SK-MEL-5 (cell line): Measurements from ENCODE around the gene RIMBP2. TPM values are rescaled to one million over a fixed set of nuclear protein-coding genes. Genes with fewer than 3 reads are reported as not detected.

Experiments
- DNase-seq: peaks from one replicate; pipeline ENCODE4 v3.0.0-alpha.2; 2016; ENCODE audit warnings: low read depth, low spot score
- in situ Hi-C: cut with HindIII; loops from 2 replicates; pipeline ENCODE4 v1.10.0; 2016; ENCODE audit warnings: low sequenced_read_pairs, high pct_unique_total_duplicates, low pct_unique_long_range_greater_than_20kb
- total RNA-seq: library from RNA; depleted of rRNA; stranded (reverse); fragments of >200 nt; shearing (Covaris generic); gene quantifications from 2 replicates; pipeline ENCODE4 v1.2.3, GENCODE V29; 2014

Gene RIMBP2
- total RNA-seq, 1 experiment from 2014 or later, result not detected

GRCh38 chr12:130468700-130469245 lies 247.3 kb downstream of the RIMBP2 start:
- in situ Hi-C loops, result no loop called here
- no peak for DNase-seq

- in situ Hi-C loops, result no loop called here
- no peak for DNase-seq
These were observed 247.9 kb downstream of the RIMBP2 start for GRCh38 chr12:130468186-130468585.

GRCh38 chr12:130465626-130466025 lies 250.5 kb downstream of the RIMBP2 start:
- DNase-seq, result no peak
- in situ Hi-C loops, result no loop called here

DNA sequence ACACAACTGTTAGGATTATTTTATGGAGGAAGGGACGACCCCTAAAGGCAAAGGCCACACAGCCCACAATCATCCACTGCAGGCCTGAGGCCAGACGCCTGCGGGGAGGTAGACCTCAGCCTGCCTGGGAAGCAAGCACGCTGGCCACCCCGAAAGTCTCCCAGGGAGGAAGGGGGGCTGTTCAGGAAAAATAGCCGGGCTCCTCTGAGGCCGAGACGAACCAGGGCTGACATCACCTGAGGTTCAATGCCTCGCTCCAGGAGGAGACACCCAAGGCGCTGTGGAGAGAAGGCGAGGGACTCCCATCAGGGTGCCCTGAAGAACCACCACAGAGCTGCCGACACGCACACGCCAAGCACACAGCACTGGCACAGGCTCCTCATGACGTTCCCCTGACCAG lies 251.1 kb downstream of the RIMBP2 start:
- DNase-seq, result no peak
- in situ Hi-C loops, result no loop called here

GRCh38 chr12:130463818-130464670 lies 252.1 kb downstream of the RIMBP2 start:
- DNase-seq, result peak; percentile 23
- in situ Hi-C loops, result no loop called here

GRCh38 chr12:130463275-130463658 lies 252.8 kb downstream of the RIMBP2 start:
- in situ Hi-C loops, result no loop called here
- no peak for DNase-seq

DNA sequence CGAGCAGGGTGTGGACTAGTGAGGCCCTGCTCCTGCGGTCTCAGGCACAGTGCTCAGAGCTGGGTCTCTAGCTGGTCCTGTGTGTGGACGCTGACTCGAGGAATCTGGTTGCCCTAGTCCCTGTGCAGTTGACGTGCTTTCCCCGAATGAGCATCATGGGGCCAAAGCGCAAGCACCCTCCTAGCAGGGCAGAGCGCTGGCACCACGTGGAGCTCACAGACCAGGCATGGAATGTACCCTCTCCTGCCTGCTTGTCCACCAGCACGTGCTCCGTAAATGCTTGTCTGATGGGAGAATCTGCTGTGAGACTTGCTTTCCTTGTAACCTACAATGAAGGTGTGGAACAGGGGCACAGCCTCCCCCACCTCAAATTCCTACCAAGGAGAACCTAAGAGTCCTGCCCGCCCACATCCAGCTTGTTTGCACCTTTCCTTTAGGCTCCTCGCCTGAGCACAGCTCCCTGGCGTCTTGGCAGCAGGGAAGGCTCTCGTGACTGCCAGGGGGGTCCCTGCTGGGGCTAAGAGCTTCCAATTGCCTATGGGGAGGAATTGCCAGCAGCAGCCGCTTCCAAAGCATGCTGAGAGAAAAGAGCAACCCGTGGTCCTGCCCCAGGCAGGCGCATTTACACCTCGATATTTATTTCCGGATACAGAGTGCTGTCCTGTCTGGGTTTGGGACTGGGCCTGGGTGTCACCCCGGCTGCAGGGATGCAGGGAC lies 253.4 kb downstream of the RIMBP2 start:
- DNase-seq, result no peak
- in situ Hi-C loops, result no loop called here

DNA sequence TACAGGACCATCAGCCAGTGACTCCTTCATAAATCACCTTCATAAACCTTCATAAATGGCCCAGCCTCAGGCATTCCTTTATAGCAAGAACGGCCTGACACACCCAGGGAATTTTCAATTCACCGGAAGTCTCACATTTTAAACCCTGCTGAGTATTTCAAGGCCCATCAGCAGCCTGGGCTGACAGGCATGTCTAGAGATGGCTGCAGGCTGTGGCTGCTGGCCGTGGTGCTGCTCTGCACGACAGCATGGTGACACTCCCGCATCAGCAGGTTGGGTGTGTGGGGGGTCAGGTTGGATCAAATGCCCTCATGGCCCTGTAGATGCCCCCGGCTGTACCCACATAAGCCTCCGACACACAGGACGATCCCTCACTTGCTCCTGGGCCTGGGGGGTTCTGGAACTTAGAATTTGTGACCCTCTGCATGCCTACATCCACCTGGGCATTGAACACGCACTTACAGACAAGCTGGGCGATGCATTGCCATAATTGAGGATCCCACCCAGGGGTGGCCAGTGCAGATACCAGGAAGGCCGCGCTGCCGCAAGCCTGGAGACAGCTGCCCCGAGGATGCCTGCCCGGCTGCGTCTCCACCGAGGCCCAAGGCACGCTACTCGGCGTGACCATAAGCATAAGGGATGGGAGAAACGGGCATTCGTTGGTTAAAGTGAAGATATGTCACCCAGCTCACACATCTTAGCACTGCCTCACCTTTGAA lies 254.1 kb downstream of the RIMBP2 start:
- in situ Hi-C loops, result no loop called here

DNA sequence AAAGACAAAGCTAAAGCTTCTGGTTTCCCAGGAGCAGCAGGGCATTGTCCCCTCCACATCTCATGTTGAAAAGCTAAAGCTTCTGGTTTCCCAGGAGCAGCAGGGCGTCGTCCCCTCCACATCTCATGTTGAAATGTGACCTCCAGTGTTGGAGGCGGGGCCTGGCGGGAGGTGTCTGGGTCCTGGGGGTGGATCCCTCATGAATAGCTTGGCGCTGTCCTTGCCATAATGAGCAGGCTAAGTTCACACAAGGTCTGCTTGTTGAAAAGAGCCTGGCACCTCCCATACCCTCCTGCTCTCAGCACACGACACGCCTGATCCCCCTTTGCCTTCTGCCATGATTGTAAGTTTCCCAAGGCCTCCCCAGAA lies 254.7 kb downstream of the RIMBP2 start:
- no peak for DNase-seq
- in situ Hi-C loops, result no loop called here

More for the DNA sequence above, 254.1 kb downstream of the RIMBP2 start:
- DNase-seq, result no peak

- in situ Hi-C loops, result no loop called here
- DNase-seq, result no peak
These were observed 255.3 kb downstream of the RIMBP2 start for GRCh38 chr12:130460611-130461446.

DNA sequence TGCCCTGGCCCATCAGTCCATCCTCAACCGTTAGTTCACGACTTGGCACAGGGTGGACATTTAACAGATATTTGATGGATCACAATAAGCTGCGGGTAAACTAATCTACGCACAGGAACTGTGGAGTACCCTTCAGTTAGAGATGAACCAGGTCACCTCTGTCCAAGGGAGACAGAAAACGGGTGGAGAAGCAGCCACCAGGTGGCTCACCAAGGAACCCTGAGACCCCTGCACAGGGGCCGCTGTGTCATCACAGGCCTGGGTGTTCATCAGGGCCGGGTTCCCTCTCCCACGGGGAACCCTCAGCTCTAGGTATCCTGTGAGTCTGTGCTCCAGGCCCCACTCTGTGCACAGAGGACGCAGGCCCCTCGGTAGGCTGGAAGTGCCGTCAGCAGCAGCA lies 256.2 kb downstream of the RIMBP2 start:
- no peak for DNase-seq
- in situ Hi-C loops, result no loop called here

DNA sequence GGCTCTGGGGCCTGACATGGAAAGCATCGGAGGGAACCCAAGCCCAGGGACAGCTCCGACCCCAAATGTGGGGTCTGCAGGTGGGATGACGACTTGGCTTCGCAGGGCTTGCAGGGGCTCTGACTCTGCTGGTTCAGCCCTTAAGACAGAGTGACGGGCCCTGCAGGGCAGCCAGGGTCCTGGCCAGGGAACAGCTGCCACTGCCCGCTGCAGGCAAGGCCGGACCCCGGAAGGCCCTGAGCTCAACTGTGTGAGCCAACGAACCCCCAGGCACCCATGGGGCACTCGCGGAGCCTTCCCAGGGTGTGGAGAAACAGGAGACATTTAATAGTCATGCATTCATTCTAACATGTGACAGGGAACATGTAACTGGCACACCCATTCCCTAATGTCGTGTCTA lies 257.8 kb downstream of the RIMBP2 start:
- DNase-seq, result no peak
- in situ Hi-C loops, result no loop called here

- no peak for DNase-seq
- in situ Hi-C loops, result no loop called here
These were observed 258.9 kb downstream of the RIMBP2 start for GRCh38 chr12:130457215-130457614.

- in situ Hi-C loops, result no loop called here
- no peak for DNase-seq
These were observed 259.5 kb downstream of the RIMBP2 start for GRCh38 chr12:130456375-130457199.

DNA sequence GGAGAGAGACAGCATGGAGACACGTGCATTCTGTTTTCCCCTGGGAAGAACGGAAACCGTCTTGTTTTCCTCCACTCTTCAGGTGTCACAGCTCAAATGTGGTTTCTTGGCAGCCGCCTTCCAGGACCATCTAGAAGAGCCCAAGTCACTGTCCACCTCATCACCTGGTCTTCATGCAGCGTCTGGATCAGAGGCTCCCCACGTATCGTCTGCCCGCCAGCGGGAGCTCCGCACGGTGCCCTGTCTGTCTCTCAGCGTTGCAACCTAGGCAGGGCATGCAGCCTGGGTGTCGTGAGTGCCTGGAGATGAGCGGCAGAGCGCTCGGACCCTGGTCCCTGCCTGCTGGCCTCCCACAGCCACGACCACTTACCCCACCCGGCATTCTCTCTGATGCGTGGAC lies 260.9 kb downstream of the RIMBP2 start:
- in situ Hi-C loops, result no loop called here
- no peak for DNase-seq

DNA sequence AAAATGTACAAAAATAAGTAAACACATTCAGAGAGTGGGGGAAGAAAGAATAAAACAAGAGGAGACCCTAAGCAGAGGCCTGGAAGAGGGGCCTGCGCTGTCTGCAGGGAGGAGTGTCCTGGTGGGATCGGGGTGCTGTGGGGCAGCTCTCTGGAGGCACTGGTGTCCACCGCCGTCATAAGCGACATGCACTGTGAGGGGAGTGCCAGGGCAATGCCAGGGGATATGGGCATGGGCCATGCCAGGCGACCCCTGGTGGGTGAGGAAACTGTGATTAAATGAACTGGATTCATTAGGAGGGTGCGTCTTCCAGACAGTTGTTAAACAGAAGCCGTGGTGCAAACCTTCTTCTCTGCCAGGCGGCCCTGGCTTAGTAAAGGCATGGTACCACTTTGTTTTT lies 261.8 kb downstream of the RIMBP2 start:
- in situ Hi-C loops, result no loop called here
- no peak for DNase-seq

- no peak for DNase-seq
- in situ Hi-C loops, result no loop called here
These were observed 263.6 kb downstream of the RIMBP2 start for GRCh38 chr12:130452546-130452945.
